ENCODE measurements around the gene IRF9. TPM values are rescaled to one million over a fixed set of nuclear protein-coding genes. Genes with fewer than 3 reads are reported as not detected.

The IRF9 gene
- total RNA-seq, 1 donor from 2014 or later = 43.4 TPM

DNA sequence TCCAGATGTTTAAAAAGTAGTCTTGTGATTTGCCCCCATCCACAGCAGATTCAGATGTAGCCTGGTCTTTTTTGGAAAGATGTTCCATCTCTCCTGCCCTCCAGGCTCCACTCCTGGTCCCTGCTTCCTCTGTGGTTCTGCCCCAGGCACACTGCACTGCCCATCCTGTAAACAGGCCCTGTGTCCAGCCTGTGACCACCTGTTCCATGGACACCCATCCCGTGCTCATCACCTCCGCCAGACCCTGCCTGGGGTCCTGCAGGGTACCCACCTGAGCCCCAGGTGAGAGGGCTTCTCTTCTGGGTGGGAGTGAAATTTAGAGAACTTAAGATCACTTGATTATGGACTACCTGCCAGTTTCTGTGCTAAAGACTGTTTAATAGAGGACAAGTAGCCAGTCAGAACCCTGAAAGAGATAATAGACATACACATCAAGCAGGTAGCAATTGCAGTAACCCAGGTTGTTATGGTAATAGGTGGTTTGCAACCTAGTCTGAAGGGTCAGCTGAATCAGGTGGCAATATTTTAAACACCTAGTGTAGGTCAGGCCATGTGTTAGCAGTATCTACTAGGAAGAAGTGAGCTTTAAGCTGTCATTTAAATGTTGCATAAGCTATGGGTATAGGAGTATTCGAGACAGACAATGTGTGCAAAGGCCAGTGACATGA is 11.6 kb upstream of the IRF9 start:
- DNase-seq = no peak

DNA sequence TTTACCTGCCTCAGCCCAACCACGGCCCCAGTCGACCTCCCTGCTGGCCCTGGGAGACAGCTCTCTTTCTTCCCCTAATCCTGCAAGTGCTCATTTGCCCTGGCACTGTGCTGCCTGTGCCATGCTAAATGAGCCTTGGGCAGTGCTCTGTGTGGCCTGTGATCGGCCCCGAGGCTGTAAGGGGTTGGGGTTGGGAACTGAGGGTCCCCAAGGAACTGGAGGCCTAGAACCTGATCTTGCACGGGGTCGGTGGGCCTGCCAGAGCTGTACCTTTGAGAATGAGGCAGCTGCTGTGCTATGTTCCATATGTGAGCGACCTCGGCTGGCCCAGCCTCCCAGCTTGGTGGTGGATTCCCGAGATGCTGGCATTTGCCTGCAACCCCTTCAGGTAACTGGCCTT is 11.0 kb upstream of the IRF9 start:
- DNase-seq = no peak

DNA sequence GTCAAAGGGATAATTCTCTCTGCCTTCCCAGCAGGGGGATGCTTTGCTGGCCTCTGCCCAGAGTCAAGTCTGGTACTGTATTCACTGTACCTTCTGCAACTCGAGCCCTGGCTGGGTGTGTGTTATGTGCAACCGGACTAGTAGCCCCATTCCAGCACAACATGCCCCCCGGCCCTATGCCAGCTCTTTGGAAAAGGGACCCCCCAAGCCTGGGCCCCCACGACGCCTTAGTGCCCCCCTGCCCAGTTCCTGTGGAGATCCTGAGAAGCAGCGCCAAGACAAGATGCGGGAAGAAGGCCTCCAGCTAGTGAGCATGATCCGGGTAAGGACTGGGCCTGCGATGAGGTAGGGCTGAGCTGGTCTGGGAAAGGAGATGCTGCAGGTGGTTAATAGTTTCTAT is 10.5 kb upstream of the IRF9 start:
- no peak for DNase-seq

DNA sequence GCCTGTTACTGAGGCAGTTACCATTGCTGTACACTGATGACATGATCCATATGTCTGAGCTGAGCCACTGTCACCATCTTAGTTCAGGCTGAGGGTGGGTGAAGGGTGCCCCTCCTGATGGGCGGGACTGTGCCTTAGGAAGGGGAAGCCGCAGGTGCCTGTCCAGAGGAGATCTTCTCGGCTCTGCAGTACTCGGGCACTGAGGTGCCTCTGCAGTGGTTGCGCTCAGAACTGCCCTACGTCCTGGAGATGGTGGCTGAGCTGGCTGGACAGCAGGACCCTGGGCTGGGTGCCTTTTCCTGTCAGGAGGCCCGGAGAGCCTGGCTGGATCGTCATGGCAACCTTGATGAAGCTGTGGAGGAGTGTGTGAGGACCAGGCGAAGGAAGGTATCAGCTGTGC is 10.1 kb upstream of the IRF9 start:
- no peak for DNase-seq

DNA sequence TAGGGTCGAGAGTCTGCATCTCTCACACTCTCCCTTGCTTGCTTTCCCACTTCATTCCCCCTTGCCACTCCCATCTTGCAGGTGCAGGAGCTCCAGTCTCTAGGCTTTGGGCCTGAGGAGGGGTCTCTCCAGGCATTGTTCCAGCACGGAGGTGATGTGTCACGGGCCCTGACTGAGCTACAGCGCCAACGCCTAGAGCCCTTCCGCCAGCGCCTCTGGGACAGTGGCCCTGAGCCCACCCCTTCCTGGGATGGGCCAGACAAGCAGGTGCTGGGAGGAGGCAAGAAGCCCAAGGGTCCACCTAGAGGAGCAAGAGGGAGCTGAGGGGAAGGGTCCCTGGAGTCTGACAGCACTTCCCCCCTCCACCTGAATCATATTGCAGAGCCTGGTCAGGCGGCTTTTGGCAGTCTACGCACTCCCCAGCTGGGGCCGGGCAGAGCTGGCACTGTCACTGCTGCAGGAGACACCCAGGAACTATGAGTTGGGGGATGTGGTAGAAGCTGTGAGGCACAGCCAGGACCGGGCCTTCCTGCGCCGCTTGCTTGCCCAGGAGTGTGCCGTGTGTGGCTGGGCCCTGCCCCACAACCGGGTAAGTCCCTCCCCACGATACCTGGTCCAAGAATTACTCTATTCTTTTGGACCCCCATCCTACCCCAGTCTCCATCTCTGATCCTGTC is 9.5 kb upstream of the IRF9 start:
- DNase-seq = no peak

DNA sequence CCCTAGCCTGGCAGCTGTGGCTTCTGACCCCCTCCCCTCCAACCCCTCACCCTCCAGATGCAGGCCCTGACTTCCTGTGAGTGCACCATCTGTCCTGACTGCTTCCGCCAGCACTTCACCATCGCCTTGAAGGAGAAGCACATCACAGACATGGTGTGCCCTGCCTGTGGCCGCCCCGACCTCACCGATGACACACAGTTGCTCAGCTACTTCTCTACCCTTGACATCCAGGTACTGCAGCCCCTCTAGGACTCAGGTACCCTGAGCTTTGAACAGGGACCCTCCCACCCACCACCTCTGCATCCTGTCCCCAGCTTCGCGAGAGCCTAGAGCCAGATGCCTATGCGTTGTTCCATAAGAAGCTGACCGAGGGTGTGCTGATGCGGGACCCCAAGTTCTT is 6.0 kb upstream of the IRF9 start:
- DNase-seq = no peak

DNA sequence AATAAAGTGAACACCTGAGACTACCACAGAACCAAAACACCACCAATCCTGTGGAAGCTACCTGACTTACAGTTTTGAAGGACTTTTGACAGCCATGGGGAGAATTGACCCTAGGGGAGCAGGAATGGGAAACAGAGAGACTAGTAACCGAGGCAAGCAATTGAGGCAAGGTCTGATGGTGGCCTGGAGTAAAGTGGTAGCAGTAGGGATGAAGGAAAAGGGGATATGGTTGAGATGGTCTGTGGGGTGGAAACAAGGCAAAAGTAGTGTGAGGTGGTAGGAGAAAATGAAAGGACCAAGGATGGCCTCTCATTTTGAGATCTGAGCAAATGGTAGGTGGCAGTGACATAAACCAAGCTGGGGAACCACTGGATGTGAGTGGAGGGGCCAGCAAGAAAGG is 4.2 kb upstream of the IRF9 start:
- DNase-seq = no peak

DNA sequence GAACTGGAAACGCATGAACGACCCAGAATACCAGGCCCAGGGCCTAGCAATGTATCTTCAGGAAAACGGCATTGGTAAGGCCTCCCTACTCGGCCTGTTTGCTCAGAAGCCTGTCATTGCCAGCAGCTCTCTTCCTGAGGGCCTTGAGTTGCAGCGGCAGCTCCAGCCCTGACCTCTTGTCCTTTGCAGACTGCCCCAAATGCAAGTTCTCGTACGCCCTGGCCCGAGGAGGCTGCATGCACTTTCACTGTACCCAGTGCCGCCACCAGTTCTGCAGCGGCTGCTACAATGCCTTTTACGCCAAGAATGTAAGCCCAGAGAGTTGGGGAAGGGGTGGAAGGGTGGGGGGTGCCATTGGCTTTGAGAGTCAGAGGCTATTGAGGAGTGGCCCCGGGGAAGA is 3.7 kb upstream of the IRF9 start:
- DNase-seq = no peak

DNA sequence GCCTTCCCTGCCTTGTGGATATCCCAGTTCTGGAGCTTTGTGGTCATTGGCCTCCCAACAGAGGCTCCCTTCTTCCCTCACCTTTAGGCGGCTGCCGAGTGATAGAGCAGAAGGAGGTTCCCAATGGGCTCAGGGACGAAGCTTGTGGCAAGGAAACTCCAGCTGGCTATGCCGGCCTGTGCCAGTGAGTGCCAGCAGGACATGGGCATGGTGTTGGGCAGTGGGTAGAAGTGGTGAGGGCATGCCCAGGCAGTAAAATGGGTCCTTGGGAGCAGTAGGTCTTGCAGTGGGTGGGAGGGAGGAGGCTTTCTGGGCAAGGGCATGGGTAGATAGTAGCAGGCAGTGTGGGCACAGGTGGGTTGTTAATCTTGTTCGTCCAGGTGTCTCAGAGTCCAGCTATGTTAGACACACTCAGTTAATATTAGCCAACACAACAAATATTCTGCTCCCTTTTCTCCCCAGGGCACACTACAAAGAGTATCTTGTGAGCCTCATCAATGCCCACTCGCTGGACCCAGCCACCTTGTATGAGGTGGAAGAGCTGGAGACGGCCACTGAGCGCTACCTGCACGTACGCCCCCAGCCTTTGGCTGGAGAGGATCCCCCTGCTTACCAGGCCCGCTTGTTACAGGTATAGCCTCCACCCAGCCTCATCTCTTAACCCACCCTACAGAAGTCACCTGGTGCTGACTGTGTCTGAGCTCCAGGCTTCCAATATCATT is 1.1 kb upstream of the IRF9 start:
- DNase-seq = no peak

DNA sequence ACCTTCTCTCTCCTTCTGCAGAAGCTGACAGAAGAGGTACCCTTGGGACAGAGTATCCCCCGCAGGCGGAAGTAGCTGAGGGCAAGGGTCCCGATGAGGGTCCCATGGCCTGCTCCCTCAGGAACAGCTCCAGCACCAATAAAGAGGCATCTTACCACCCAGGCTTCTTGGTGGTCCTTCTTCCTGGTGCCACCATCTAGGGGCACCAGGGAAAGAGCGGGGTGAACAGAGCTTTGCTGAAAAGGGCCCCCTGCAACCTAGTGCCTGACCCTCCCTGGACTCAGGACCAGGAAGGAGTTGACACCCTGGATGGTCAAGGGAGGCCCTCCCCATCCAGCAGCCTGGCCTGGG is 591 bp upstream of the IRF9 start:
- no peak for DNase-seq

DNA sequence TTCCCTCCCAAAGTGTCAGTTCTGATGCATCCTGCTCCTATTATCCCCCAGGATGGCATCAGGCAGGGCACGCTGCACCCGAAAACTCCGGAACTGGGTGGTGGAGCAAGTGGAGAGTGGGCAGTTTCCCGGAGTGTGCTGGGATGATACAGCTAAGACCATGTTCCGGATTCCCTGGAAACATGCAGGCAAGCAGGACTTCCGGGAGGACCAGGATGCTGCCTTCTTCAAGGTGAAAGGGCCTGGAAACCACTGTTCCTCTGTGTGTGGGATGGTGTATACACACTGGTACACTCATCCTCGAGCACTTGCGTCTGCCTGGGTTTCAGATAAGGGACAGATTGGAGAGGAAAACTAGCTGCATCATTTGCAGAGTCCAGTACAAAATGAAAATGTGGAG is 1.0 kb downstream of the IRF9 start:
- no peak for DNase-seq

DNA sequence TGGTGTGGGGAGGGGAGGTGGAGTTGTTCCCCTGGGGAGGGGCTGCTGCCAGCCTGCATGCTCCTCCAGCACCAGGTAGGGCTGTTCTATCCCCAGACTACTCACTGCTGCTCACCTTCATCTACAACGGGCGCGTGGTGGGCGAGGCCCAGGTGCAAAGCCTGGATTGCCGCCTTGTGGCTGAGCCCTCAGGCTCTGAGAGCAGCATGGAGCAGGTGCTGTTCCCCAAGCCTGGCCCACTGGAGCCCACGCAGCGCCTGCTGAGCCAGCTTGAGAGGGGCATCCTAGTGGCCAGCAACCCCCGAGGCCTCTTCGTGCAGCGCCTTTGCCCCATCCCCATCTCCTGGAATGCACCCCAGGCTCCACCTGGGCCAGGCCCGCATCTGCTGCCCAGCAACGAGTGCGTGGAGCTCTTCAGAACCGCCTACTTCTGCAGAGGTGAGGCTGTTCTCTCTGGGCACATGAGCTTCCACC is 3.5 kb downstream of the IRF9 start:
- DNase-seq = no peak

DNA sequence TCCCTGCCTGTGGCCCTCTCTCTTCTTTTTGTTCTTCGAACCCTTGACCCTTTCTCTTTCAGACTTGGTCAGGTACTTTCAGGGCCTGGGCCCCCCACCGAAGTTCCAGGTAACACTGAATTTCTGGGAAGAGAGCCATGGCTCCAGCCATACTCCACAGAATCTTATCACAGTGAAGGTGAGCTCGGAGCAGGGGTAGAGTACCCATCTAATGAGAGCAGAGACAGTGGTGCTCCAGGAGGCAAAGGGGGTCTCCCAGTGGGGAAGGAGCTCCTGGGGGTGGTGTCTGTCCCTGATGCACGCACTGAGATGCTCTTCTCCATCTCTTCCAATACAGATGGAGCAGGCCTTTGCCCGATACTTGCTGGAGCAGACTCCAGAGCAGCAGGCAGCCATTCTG is 4.7 kb downstream of the IRF9 start:
- no peak for DNase-seq

DNA sequence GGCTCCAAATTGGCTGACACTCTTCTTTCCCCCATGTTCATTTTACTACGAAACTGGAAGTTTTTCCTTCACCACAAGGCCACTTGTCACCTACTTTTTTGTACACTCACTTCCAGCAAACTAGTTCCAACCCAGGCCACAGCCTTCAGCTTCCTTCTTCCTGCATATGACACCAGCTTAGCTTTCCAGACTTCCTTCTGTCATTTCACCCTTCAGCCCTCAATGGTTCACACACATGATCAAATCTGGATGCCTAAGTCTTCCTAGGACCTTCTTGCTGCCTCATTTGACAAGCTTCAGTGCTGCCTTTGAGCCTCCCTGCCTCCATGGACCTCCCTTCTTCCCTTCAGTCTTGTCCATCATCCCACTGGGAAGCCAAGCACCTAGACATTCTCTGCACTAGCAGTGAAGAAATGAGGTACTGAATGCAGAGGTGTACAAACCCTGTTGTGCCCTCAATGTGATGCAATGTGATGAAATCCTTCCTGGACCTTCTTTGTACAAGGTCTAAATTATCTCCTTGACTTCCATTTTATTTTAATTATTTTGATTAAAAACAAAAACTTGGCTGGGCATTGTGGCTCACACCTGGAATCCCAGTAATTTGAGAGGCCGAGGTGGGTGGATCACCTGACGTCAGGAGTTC is 6.5 kb downstream of the IRF9 start:
- DNase-seq = no peak

DNA sequence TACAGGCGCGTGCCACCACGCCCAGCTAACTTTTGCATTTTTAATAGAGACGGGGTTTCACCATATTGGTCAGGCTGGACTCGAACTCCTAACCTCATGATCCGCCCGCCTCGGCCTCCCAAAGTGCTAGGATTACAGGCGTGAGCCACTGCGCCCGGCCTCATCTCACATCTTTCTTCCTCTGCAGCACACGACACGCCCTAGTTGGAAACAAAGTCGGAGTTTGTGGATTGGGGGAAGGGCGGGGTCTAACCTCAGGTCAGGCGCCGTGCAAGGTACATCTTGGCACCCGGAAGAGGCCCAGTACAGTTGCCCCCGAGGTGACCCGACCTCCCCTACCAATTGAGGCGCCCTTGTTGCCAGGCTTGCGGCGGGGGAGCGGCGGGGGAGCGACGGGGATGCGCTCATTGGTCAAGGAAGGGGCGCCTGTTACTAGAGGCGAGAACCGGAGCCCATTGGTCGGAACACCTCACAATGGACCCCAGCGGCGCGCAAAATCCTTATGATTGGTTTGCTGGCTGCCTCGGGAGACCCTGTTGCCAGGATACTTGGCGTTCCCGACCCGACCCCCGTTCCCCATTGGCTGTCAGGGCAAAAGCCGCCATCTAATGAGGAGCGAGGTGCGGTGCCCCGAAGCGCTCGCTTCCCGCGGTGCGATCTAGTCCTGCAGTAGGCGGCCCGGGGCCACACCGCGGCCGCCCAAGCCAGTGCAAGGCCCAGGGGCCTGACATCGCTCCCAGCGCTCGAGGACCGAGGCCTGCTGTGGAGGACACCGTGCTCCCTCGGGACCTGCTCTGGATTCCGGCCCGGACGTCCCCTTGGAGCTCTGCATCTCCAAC is 10.6 kb downstream of the IRF9 start, which contains the start of gene REC8:
TSS of gene REC8 (plus strand) at position 659 of the 839 bp plus-strand sequence. CDS start 473 bp downstream, outside the sequence.
- peak; percentile 87 for DNase-seq

DNA sequence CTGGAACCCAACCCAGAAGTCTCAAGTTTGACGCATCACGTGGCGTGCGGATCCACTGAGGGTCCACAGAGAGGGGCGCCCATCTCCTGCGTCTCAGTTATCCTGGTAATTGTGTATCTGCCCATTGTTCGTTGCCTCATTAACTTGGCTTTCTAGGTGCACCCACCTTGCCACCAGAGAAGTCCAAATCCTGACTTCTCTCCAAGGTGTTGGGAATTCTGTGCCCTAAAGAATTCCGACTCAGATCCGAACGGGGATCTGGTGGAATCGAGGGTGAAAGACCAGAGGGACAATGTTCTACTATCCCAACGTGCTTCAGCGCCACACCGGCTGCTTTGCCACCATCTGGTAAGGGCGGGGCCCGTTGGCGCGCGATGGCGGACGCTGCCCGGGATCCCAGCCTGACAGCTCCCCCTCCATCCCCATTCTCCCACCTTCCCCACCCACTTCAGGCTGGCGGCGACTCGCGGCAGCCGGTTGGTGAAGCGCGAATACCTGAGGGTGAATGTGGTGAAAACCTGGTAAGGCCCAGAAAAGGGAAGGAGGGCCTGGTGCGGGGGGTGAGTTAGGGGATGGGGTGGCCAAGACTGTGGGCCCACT is 11.3 kb downstream of the IRF9 start:
- DNase-seq = no peak

DNA sequence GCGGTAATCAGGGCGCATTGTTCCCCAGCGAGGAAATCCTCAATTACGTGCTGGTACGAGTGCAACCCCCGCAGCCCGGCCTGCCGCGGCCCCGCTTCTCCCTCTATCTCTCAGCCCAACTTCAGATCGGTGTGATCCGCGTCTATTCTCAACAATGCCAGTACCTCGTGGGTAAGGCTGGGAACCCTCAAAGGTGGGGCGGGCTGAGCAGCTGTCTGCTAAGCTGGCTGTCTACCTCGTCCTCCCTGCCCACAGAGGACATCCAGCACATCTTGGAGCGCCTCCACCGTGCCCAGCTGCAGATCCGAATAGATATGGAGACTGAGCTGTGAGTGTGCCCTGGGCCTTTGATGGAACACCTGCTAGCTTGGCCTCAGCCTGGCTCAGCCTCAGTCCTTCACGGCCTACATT is 11.8 kb downstream of the IRF9 start:
- no peak for DNase-seq

DNA sequence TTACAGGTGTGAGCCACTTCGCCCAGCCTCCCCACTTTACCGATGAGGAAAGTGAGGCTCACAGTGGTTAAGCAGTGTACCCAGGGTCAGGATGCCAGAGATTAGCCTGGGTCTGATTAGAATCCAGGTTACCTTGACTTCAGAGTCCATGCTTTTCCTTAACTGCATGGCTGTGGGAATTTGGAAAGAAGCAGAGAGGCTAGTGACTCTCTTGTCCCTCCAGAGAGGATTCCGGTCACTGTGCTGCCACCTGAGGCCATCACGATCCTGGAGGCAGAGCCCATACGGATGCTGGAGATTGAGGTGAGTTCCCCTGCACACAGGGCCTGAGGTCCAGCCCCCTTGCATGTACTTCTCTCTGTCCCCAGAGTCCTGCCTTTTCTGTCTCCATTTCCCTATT is 15.5 kb downstream of the IRF9 start:
- DNase-seq = no peak

DNA sequence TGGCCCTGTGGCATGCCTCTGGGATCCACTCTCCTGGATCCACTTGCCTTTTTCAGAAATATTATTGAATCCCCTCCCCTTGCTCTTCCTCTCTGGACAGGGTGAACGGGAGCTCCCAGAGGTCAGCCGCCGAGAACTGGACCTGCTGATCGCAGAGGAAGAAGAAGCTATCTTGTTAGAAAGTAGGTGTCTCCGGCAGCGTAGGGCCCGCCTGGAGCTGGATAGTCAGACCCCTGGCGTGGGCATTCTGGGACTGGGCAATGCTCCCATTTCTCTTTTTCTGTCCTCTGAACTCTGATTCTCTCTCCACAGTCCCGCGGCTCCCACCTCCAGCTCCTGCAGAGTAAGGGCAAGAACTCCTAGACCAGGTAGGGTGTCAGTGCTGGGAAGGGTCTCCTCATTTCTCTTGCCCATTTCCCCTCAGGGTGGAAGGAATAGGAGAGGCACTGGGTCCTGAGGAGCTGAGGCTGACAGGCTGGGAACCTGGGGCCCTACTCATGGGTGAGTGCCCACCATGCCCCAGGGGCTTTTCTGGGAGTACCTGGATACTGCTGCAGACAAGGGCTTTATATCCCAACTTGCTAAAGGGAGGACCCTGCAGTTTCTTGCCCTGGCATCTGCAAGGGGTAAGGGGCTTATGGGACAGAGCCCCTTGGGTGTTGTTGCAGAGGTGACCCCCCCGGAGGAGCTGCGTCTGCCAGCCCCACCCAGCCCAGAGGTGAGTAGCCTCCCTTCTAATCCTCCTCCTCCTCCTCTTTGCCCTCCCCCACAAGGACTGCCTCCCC is 16.2 kb downstream of the IRF9 start:
- DNase-seq = no peak

DNA sequence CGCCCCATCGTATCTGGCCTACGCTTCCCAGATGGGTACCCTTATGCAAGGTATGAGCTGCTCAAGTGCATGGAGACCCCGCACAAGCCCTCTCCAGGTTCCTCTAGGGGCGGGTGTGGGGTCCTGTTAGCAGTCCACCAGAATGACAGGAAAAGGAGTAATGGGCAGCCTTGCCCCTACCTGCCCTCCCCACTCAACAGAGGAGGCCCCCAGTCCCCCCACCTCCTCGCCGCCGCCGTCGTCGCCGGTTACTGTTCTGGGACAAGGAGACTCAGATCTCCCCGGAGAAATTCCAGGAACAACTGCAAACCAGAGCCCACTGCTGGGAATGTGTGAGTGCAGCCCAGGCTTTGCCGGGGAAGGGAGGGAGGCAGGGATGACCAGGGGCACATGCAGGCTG is 16.8 kb downstream of the IRF9 start:
- no peak for DNase-seq
